ENCODE results near the gene NHERF1. TPM values are rescaled to one million over a fixed set of nuclear protein-coding genes. Genes with fewer than 3 reads are reported as not detected.
A peak's percentile ranks its signal among the peaks of the same experiment; 100 is the strongest.

Gene NHERF1
- total and polyA plus RNA-seq, 9 of the 15 experiments (the other 6 are each of a cell fraction or from before 2014, with no cell fraction given), result 11.4 to 79.9 (median 36.9) TPM

GRCh38 chr17:74775409-74776043, 27.1 kb downstream of the NHERF1 start:
- TSS peak; percentile 78 for BruUV-seq (replicated peaks)
- 32% methylated on average over 12 of the region's 12 CpGs for WGBS (ENCODE audit: insufficient coverage, low coverage, missing lambda C conversion rate)
- Histone ChIP-seq H3K4me1 (replicated peaks in 1 of 2; ENCODE audit: control insufficient read depth in 2 of 2, insufficient read depth in 2 of 2, low read length in 2 of 2) (peaks cover 12 to 20% of the 10 kb centered on the region in 2 experiments; a peak in 4 of 5 replicates), H3K27me3 (ENCODE audit: control insufficient read depth in 2 of 2, insufficient read depth in 2 of 2, low read length in 2 of 2) (no peaks in the 10 kb centered on the region), H3K9me3 (replicated peaks; ENCODE audit: control insufficient read depth, insufficient read depth, low read depth, low read length) (no peaks in the 10 kb centered on the region), H3K4me3 (peak overlapping the region; percentile 90), H3K9ac (ENCODE audit: insufficient read depth in 1 of 2, low read depth in 2 of 2, low read length in 2 of 2) (peak overlapping the region; percentile 95 to 98), H3K9me1 (ENCODE audit: control insufficient read depth, insufficient read depth, low read length) (no peaks in the 10 kb centered on the region), H2AFZ (ENCODE audit: low read depth, low read length) (peak overlapping the region; percentile 95), H3K36me3 (ENCODE audit: control insufficient read depth, insufficient read depth, low read length) (peaks cover 54% of the 10 kb centered on the region), H3K27ac (ENCODE audit: extremely low read depth, low read depth, low read length) (peak overlapping the region; percentile 88), H3K4me2 (ENCODE audit: insufficient read depth, low read length) (peak overlapping the region; percentile 90), H4K20me1 (replicated peaks; ENCODE audit: control insufficient read depth, insufficient read depth, low read length) (peaks cover 15% of the 10 kb centered on the region), H3K79me2 (ENCODE audit: control insufficient read depth, insufficient read depth, low read length) (peaks cover 31% of the 10 kb centered on the region)
- ATAC-seq (no peak; the same call in 2 of the 3 replicates), DNase-seq (ENCODE audit: extremely low read depth in 1 of 4, low spot score in 3 of 4) (no peak), FAIRE-seq (peak; percentile 44)
- in situ Hi-C loops (cut with MboI) (no loop called here), intact Hi-C loops (cut with micrococcal nuclease) (no loop called here)
- CTCF ChIA-PET (ENCODE audit: low intra/inter-chr PET ratio), result interaction anchor here (2.2 kb wide), 1 partner anchor 31 kb away, joined by 9 read pairs; no protein-coding TSS in a partner anchor
- TF ChIP-seq E2F6 (IDR thresholded peaks at IDR 0.05; ENCODE audit: borderline replicate concordance in 1 of 2, extremely low read depth in 1 of 2, insufficient read depth in 1 of 2, insufficient read length in 1 of 2, low read depth in 1 of 2, low read length in 1 of 2, poor library complexity in 1 of 2, severe bottlenecking in 1 of 2), result peak in 1 of 2 experiments; percentile 54
- TF ChIP-seq SMARCA4 (IDR thresholded peaks at IDR 0.05), result 0 out of 2 replicates have a peak, but pooled peaks have one; percentile 25
- 0 out of 2 replicates have a peak, but pooled peaks have one; percentile 49 for TF ChIP-seq AFF4 (CRISPR knock-in tag; IDR thresholded peaks at IDR 0.05)
- 0 out of 2 replicates have a peak, but pooled peaks have one; percentile 13 for TF ChIP-seq KAT7 (CRISPR knock-in tag; IDR thresholded peaks at IDR 0.05; ENCODE audit: borderline replicate concordance)
- no peak for TF ChIP-seq ZBTB7A (IDR thresholded peaks at IDR 0.05; ENCODE audit: borderline replicate concordance, control insufficient read depth, low read depth, low read length)
- POLR2A ChIA-PET, result interaction anchor here (0.6 to 1.5 kb wide), 3 partner anchors 11 to 181 kb away, joined by 3 read pairs; no protein-coding TSS in a partner anchor
